ENCODE data around the gene PARP1.
"Not testable (repeated sequence)": the region's sequence is repeated elsewhere in the genome, so short reads cannot be mapped to it uniquely, and the experiment has no call there.

PARP1 gene

GRCh38 chr1:226349081-226349480 is 58.8 kb downstream of the PARP1 start:
- DNase-seq = no peak

GRCh38 chr1:226344441-226345259 is 63.2 kb downstream of the PARP1 start:
- DNase-seq = no peak

DNA sequence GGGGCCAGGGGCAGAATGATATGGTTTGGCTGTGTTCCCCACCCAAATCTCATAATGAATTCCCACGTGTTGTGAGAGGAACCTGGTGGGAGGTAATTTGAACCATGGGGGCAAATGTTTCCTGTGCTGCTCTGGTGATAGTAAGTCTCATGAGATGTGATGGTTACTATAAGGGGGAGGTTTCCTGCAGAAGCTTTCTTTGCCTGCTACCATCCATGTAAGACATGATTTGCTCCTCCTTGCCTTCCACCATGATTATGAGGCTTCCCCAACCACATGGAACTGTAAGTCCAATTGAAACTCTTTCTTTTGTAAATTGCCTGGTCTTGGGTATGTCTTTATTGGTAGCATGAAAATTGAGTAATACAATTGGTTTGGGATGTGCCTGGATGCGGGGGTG is 65.2 kb downstream of the PARP1 start:
- no peak for DNase-seq

DNA sequence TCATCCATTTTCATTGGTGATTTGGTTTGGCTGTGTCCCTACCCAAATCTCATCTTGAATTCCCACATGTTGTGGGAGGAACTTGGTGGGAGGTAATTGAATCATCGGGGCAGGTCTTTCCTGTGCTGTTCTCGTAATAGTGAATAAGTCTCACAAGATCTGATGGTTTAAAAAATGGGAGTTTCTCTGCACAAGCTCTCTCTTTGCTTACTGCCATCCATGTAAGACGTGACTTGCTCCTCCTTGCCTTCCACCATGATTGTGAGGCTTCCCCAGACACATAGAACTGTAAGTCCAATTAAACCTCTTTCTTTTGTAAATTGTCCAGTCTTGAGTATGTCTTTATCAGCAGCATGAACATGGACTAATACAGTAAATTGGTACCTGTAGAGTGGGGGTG is 67.8 kb downstream of the PARP1 start:
- not testable (repeated sequence) for DNase-seq

GRCh38 chr1:226337276-226337875 is 70.5 kb downstream of the PARP1 start:
- no peak for DNase-seq

DNA sequence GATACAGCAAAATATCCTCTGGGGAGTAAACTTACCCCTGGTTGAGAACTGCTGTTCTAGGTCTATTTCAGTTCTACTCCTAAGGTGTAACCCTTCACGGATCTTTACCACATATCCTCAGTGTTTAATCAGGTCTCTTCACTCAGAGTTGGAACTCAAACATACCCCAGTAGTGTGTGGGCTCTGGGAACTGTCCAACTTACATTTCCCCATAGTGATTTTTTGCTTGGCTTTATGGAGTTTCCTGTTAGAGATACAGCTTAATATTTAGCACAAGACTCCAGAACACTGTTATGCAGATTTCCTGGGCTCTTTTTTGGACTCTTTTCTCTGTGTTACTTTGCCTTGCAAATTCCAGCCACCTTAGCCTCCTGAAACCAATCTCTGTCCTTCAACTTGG is 72.2 kb downstream of the PARP1 start:
- DNase-seq = no peak

GRCh38 chr1:226332947-226333346 is 74.9 kb downstream of the PARP1 start:
- no peak for DNase-seq

GRCh38 chr1:226329237-226329636 is 78.7 kb downstream of the PARP1 start:
- no peak for DNase-seq

DNA sequence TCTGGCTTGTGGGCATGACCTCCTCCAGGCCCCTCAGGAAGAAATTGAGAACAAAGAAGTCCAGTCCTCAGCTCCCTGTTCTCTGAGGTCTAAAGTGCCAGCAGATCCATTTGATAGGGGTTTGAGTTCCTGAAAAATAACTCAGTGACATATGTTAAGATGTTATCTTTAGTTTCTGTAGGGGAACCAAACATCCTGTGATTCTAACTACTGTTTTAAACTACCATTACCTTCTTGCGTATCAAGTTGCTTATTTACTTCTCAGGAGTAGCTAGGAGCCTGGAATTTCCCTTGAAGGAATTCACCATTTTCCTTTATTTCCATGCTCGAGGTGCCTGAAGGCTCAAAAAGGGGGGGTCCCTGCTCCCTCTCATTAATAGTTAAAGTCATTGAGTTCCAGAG is 80.1 kb downstream of the PARP1 start:
- DNase-seq = no peak

DNA sequence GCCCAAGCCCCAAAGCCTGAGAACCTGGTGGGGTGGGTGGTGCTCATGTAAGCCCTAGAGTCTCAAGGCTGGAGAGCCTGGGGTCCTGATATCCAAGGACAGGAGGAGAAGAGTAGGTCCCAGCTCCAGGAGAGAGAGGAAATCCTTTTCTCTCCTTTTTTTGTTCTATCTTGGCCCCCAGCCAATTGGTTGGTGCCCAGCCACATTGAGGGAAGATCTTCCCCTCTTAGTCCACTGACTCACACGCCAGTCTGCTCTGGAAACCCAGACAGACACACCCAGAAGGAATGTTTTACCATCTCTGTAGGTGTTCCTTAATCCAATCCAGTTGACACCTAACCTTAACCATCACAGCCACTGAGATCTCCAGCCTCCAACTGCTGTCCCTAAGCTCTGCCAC is 82.7 kb downstream of the PARP1 start:
- DNase-seq = no peak

DNA sequence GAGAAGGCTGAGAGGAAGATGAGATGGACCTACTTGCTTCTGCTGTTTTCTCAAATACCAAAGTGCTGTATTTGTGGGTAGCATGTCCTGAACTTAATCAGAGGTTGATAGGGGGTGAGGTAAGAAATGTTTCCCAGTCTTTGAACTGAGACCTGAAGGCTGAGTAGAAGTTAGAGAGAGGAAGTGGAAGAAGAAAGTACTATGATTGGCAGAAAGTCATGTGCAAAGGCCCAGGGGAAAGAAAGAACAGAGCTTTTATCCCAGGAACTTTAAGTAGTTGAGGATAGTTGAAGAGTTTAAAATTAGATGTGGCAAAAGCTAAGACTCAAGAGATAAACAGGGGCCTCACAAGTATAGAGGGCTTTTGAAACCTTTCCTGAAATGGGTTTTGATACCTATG is 83.4 kb downstream of the PARP1 start:
- no peak for DNase-seq

- DNase-seq = no peak
These were observed 84.9 kb downstream of the PARP1 start for GRCh38 chr1:226322986-226323385.

DNA sequence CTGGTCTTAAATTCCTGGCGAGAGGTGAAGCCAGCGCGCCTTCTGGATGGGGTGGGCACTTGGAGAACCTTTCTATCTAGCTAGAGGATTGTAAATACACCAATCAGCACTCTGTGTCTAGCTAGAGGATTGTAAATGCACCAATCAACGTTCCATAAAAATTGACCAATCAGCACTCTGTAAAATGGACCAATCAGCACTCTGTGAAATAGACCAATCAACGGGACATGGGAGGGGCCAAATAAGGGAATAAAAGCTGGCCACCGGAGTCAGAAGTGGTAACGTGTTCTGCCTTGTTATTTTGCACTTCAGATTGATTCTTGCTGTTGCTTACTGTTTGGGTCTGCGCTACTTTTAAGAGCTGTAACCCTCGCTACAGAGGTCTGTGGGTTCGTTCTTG is 87.0 kb downstream of the PARP1 start:
- no peak for DNase-seq

GRCh38 chr1:226318471-226318870 is 89.4 kb downstream of the PARP1 start:
- DNase-seq = no peak

DNA sequence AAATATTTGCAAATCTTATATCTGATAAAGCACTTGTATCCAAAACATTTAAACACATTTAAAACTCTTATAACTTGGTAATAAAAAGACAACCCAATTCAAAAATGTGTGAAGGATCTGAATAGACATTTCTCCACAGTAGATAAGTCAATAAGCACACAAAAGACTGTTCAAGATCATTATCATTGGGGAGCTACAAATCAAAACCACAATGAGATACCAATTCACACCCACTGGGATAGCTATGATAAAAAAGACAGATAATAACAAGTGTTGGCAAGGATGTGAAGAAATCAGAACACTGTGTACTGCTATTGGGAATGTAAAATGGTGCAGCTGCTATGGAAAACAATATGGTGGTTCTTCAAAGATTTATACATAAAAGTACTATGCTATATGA is 93.8 kb downstream of the PARP1 start:
- DNase-seq = no peak

DNA sequence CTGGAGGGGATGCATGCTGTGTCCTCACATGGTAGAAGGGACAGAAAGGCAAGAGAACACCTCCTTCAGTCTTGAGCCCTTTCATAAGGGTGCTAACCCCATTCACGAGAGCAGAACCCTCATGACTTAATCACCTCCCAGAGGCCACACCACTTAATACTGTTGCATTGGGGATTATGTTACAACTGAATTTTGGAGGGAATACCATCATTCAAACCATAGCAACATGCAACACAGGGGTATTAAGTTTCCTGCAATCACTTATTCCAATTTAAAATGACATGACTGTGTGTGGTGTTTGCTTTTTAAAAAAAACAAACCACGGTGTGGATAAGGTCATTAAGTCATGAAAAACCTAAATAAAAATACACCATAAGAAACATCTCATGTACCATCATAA is 95.8 kb downstream of the PARP1 start:
- no peak for DNase-seq

DNA sequence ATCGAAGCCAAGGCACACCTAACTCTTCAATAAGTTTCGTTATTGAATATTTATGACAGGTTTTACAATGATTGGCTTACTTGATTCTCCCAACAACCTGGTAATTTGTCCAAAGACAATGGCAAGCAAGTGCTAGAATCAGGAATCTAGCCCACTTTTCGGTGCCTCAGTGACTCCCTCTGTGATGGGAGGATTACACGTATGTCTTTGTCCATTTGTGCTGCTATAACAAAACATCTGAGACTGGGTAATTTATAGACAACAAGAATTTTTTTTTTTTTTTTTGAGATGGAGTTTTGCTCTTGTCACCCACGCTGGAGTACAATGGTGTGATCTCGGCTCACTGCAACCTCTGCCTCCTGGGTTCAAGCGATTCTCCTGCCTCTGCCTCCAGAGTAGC is 96.5 kb downstream of the PARP1 start:
- DNase-seq = no peak
